ENCODE results near the gene ENO1. TPM values are rescaled to one million over a fixed set of nuclear protein-coding genes. Genes with fewer than 3 reads are reported as not detected.
A peak's percentile ranks its signal among the peaks of the same experiment; 100 is the strongest.
"Not testable (repeated sequence)": the region's sequence is repeated elsewhere in the genome, so short reads cannot be mapped to it uniquely, and the experiment has no call there.

ENO1 gene
- total and polyA plus RNA-seq, 2 donors (not counting 3 experiments of a cell fraction or from before 2014, with no cell fraction given) = 1,111 to 1,593 TPM

DNA sequence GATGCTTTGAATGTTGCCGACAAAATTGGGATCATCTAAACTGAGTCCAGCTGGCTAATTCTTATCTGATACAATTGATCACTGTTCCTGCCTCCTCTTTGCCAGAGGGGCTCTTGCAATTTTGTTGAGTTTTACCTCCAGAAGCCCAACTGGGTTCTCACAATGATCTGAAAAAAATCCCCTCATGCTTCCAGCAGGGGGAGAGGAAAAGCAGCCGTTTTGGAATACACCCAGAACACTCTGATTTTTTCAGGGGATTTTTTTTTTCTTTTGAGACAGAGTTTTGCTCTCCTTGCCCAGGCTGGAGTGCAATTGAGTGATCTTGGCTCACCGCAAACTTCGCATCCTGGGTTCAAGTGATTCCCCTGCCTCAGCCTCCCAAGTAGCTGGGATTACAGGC lies 47.1 kb downstream of the ENO1 start:
- Histone ChIP-seq H3K27me3 (ENCODE audit: control insufficient read depth in 2 of 2, insufficient read depth in 2 of 2, low read length in 2 of 2) (no peaks in the 10 kb centered on the region), H3K9me3 (replicated peaks; ENCODE audit: control insufficient read depth, insufficient read depth, low read length) (no peaks in the 10 kb centered on the region), H2AFZ (ENCODE audit: low read depth, low read length) (no peak overlapping the region), H3K9me1 (replicated peaks; ENCODE audit: control insufficient read depth, extremely low read depth, insufficient read depth, low read length) (no peaks in the 10 kb centered on the region), H3K9ac (replicated peaks; ENCODE audit: extremely low read depth, insufficient read depth, low read length) (no peak overlapping the region), H3K4me1 (ENCODE audit: control insufficient read depth, extremely low read depth, insufficient read depth, low read length) (no peaks in the 10 kb centered on the region), H3K79me2 (ENCODE audit: control insufficient read depth, insufficient read depth, low read length) (no peaks in the 10 kb centered on the region), H3K27ac (ENCODE audit: insufficient read depth, low read depth, low read length) (no peak overlapping the region), H4K20me1 (replicated peaks; ENCODE audit: control insufficient read depth, extremely low read depth, insufficient read depth, low read length) (no peaks in the 10 kb centered on the region), H3K4me3 (replicated peaks in 1 of 3; ENCODE audit: insufficient read depth in 1 of 3, low read depth in 1 of 3, low read length in 3 of 3) (no peak overlapping the region), H3K36me3 (ENCODE audit: control insufficient read depth in 2 of 2, extremely low read depth in 1 of 2, insufficient read depth in 2 of 2, low read length in 2 of 2) (no peaks in the 10 kb centered on the region), H3K4me2 (ENCODE audit: insufficient read depth, low read length) (no peak overlapping the region)
- dilution Hi-C loops (cut with MboI; ENCODE audit: extremely low pct_ligation_motif_present, low sequenced_read_pairs) = no loop called here
- POLR2A ChIA-PET = no interaction called here
- DNase-seq (ENCODE audit: low read depth, low spot score) (no peak), FAIRE-seq (no peak)
- TF ChIP-seq CTCF (IDR thresholded peaks at IDR 0.05; ENCODE audit: extremely low read depth in 1 of 2, insufficient read depth in 1 of 2, low read depth in 1 of 2, low read length in 2 of 2) (peak; percentile 10 to 23), JUN (IDR thresholded peaks at IDR 0.05; ENCODE audit: borderline replicate concordance, insufficient read depth, insufficient read length, low read depth) (no peak)
- intact Hi-C loops (cut with micrococcal nuclease) = no loop called here
- BruUV-seq (replicated peaks) = no TSS peak
- CTCF ChIA-PET = interaction anchor here (1.5 kb wide), 1 partner anchor 17 kb away, joined by 7 read pairs; no protein-coding TSS in a partner anchor

- H3K36me3 ChIP-seq (ENCODE audit: control insufficient read depth in 2 of 2, extremely low read depth in 1 of 2, insufficient read depth in 2 of 2, low read length in 2 of 2); H3K27me3 ChIP-seq (ENCODE audit: control insufficient read depth in 2 of 2, insufficient read depth in 2 of 2, low read length in 2 of 2); BruUV-seq (replicated peaks); dilution Hi-C loops (cut with MboI; ENCODE audit: extremely low pct_ligation_motif_present, low sequenced_read_pairs); H3K4me2 ChIP-seq (ENCODE audit: insufficient read depth, low read length); H3K9ac ChIP-seq (replicated peaks; ENCODE audit: extremely low read depth, insufficient read depth, low read length); H2AFZ ChIP-seq (ENCODE audit: low read depth, low read length); DNase-seq (ENCODE audit: low read depth, low spot score); POLR2A ChIA-PET; H3K9me1 ChIP-seq (replicated peaks; ENCODE audit: control insufficient read depth, extremely low read depth, insufficient read depth, low read length); FAIRE-seq; H4K20me1 ChIP-seq (replicated peaks; ENCODE audit: control insufficient read depth, extremely low read depth, insufficient read depth, low read length); H3K27ac ChIP-seq (ENCODE audit: insufficient read depth, low read depth, low read length); H3K79me2 ChIP-seq (ENCODE audit: control insufficient read depth, insufficient read depth, low read length); H3K9me3 ChIP-seq (replicated peaks; ENCODE audit: control insufficient read depth, insufficient read depth, low read length); intact Hi-C loops (cut with micrococcal nuclease); H3K4me1 ChIP-seq (ENCODE audit: control insufficient read depth, extremely low read depth, insufficient read depth, low read length); H3K4me3 ChIP-seq (replicated peaks in 1 of 3; ENCODE audit: insufficient read depth in 1 of 3, low read depth in 1 of 3, low read length in 3 of 3): not testable (repeated sequence)
- CTCF ChIA-PET = interaction anchor here (1.0 to 1.1 kb wide), 2 partner anchors 18 kb away, joined by 3 to 6 read pairs; no protein-coding TSS in a partner anchor
These were observed 47.8 kb downstream of the ENO1 start for GRCh38 chr1:8830732-8831131.

Measured in endothelial cell of umbilical vein (primary cell).